SK-N-SH (cell line): ENCODE results near the gene SLC26A2. TPM values are rescaled to one million over a fixed set of nuclear protein-coding genes. Genes with fewer than 3 reads are reported as not detected.

ENCODE experiments used
- CTCF ChIA-PET: fragments of 300-600, 350-600 bp; formaldehyde crosslinking; extraction: SDS; loops from one replicate; lab custom pipeline; 2021; lab: Yijun Ruan, JAX
- POLR2A ChIA-PET: fragments of 350-600 bp; sonication (Branson Sonifier 250); formaldehyde crosslinking; extraction: SDS; loops from one replicate; lab custom pipeline; 2020; ENCODE audit warnings: antibody characterized with exemption, inconsistent platforms; lab: Yijun Ruan, JAX
- DNase-seq: peaks from one replicate; pipeline ENCODE4 v3.0.0; 2012
- H2AFZ ChIP-seq: fragments of 200-600 bp; sonication (generic); 2 replicates; pipeline ENCODE4 v1.8.1; 2016; ENCODE audit warnings: antibody characterized with exemption, mild to moderate bottlenecking, low read depth
- H3F3A ChIP-seq: fragments of 200-600 bp; sonication (generic); replicated peaks from 2 replicates; pipeline ENCODE3; 2016; ENCODE audit warnings: antibody characterized with exemption, mild to moderate bottlenecking; ENCODE audit not compliant: insufficient read depth
- H3K27ac ChIP-seq, 2 experiments: fragments of 200-500 bp in 1 of 2; fragments of 200-600 bp in 1 of 2; sonication (Bioruptor generic) in 1 of 2; sonication (generic), shearing (Covaris generic) in 1 of 2; 2 replicates each; pipeline versions ENCODE4 v1.5.1 to v1.6.1; 2014 to 2016; ENCODE audit warnings: low read depth in 2 of 2, inconsistent platforms in 1 of 2, low read length in 1 of 2, mild to moderate bottlenecking in 1 of 2, mixed read lengths in 1 of 2
- H3K27me3 ChIP-seq: fragments of 200-600 bp; sonication (generic), shearing (Covaris generic); 2 replicates; pipeline ENCODE4 v1.6.1; 2016; ENCODE audit warnings: mixed run types; ENCODE audit not compliant: insufficient read depth
- H3K36me3 ChIP-seq, 2 experiments: fragments of 200-500 bp in 1 of 2; fragments of 200-600 bp in 1 of 2; sonication (Bioruptor generic) in 1 of 2; sonication (generic) in 1 of 2; replicated peaks in 1 of 2; 2 replicates each; pipeline versions ENCODE3 to v1.5.1; 2014 to 2016; ENCODE audit warnings: low read length in 1 of 2, mild to moderate bottlenecking in 1 of 2; ENCODE audit not compliant: insufficient read depth in 2 of 2, control insufficient read depth in 1 of 2
- H3K4me1 ChIP-seq, 2 experiments: fragments of 200-500 bp in 1 of 2; fragments of 200-600 bp in 1 of 2; sonication (Bioruptor generic) in 1 of 2; sonication (generic), shearing (Covaris generic) in 1 of 2; 2 replicates each; pipeline versions ENCODE4 v1.5.1 to v1.6.1; 2014 to 2016; ENCODE audit warnings: low read depth in 1 of 2, low read length in 1 of 2, mixed run types in 1 of 2; ENCODE audit not compliant: insufficient read depth in 2 of 2, control insufficient read depth in 1 of 2
- H3K4me2 ChIP-seq: fragments of 200-600 bp; sonication (generic), shearing (Covaris generic); 2 replicates; pipeline ENCODE4 v1.6.1; 2017; ENCODE audit warnings: mixed run types
- H3K4me3 ChIP-seq, 2 experiments: fragments of 200-500 bp in 1 of 2; fragments of 200-600 bp in 1 of 2; sonication (Bioruptor generic) in 1 of 2; sonication (generic), shearing (Covaris generic) in 1 of 2; 2 replicates each; pipeline versions ENCODE4 v1.5.1 to v1.8.1; 2014 to 2016; ENCODE audit warnings: low read depth in 2 of 2, inconsistent platforms in 1 of 2, low read length in 1 of 2, mild to moderate bottlenecking in 1 of 2, mixed read lengths in 1 of 2, moderate library complexity in 1 of 2
- H3K79me2 ChIP-seq: fragments of 200-600 bp; sonication (generic); 2 replicates; pipeline ENCODE4 v1.8.1; 2017; ENCODE audit warnings: mild to moderate bottlenecking; ENCODE audit not compliant: insufficient read depth
- H3K9ac ChIP-seq: fragments of 200-600 bp; sonication (generic); 2 replicates; pipeline ENCODE4 v1.6.1; 2017; ENCODE audit warnings: mixed run types
- H3K9me2 ChIP-seq: fragments of 200-600 bp; sonication (generic); 2 replicates; pipeline ENCODE4 v1.6.1; 2017; ENCODE audit warnings: mixed run types
- H3K9me3 ChIP-seq: fragments of 200-600 bp; sonication (generic); 2 replicates; pipeline ENCODE4 v1.6.1; 2017; ENCODE audit warnings: mixed run types, mild to moderate bottlenecking, moderate library complexity
- H4K20me1 ChIP-seq: fragments of 200-600 bp; sonication (generic); 2 replicates; pipeline ENCODE4 v1.6.1; 2017; ENCODE audit warnings: mild to moderate bottlenecking, mixed run types; ENCODE audit not compliant: insufficient read depth
- CHD2 ChIP-seq: fragments of 150-350 bp; IDR thresholded peaks from 2 replicates; pipeline ENCODE4 v1.6.1; 2018; ENCODE audit warnings: low read length; ENCODE audit not compliant: partially characterized antibody
- CTCF ChIP-seq: fragments of 200-600 bp; sonication (generic); IDR thresholded peaks from 2 replicates; pipeline ENCODE4 v1.6.1; 2017; ENCODE audit warnings: antibody characterized with exemption, mild to moderate bottlenecking, moderate library complexity
- ELF1 ChIP-seq: IDR thresholded peaks from 2 replicates; pipeline ENCODE4 v1.4.0; 2012
- EP300 ChIP-seq, 2 experiments: IDR thresholded peaks; 2 replicates each; pipeline versions ENCODE4 v1.4.0 to v1.6.1; 2012; ENCODE audit warnings: borderline replicate concordance in 1 of 2, low read depth in 1 of 2, low read length in 1 of 2
- EZH2phosphoT487 ChIP-seq: fragments of 200-600 bp; sonication (generic); IDR thresholded peaks from 2 replicates; pipeline ENCODE4 v1.6.1; 2017; ENCODE audit warnings: low read depth, mixed run types, mild to moderate bottlenecking, antibody characterized with exemption, moderate library complexity, borderline replicate concordance
- FOSL2 ChIP-seq: IDR thresholded peaks from 2 replicates; pipeline ENCODE4 v1.4.0; 2012; ENCODE audit warnings: low read depth, mild to moderate bottlenecking, moderate library complexity, borderline replicate concordance
- FOXJ3 ChIP-seq: sonication (generic); formaldehyde crosslinking; IDR thresholded peaks from 2 replicates; pipeline ENCODE4 v1.5.1; 2020; ENCODE audit warnings: mild to moderate bottlenecking, missing genetic modification reagents
- JUND ChIP-seq: IDR thresholded peaks from 2 replicates; pipeline ENCODE4 v1.4.0; 2012
- NFIC ChIP-seq: IDR thresholded peaks from 2 replicates; pipeline ENCODE4 v1.4.0; 2012; ENCODE audit warnings: borderline replicate concordance
- PBX3 ChIP-seq: IDR thresholded peaks from 2 replicates; pipeline ENCODE4; 2012
- RCOR1 ChIP-seq: fragments of 150-350 bp; IDR thresholded peaks from 2 replicates; pipeline ENCODE4 v1.6.1; 2017; ENCODE audit warnings: antibody characterized with exemption, low read length
- REST ChIP-seq: IDR thresholded peaks from 2 replicates; pipeline ENCODE4 v1.6.1; 2012; ENCODE audit warnings: mild to moderate bottlenecking, low read depth, low read length, moderate library complexity
- RXRA ChIP-seq: IDR thresholded peaks from 2 replicates; pipeline ENCODE4 v1.4.0; 2012; ENCODE audit warnings: low read depth, mild to moderate bottlenecking, borderline replicate concordance
- SIN3A ChIP-seq: IDR thresholded peaks from 2 replicates; pipeline ENCODE4 v1.6.1; 2012; ENCODE audit warnings: low read depth, mild to moderate bottlenecking, low read length, moderate library complexity, borderline replicate concordance
- TAF1 ChIP-seq: IDR thresholded peaks from 2 replicates; pipeline ENCODE4 v1.6.1; 2012; ENCODE audit warnings: low read depth, mild to moderate bottlenecking, low read length, moderate library complexity, borderline replicate concordance
- TCF12 ChIP-seq: IDR thresholded peaks from 2 replicates; pipeline ENCODE4 v1.4.0; 2012
- USF1 ChIP-seq: IDR thresholded peaks from 2 replicates; pipeline ENCODE4 v1.4.0; 2012; ENCODE audit warnings: low read depth, borderline replicate concordance
- YY1 ChIP-seq: IDR thresholded peaks from 2 replicates; pipeline ENCODE4 v1.4.0; 2012; ENCODE audit warnings: low read depth, mild to moderate bottlenecking
- WGBS: methylation state at CpG from one replicate; pipeline ENCODE4 v1.1.6; 2017; ENCODE audit warnings: low lambda C conversion rate; 5-methylcytosine and 5-hydroxymethylcytosine counted together
- polyA plus RNA-seq, 3 experiments: library from polyadenylated mRNA; depleted of rRNA; stranded (reverse); fragments of >200 nt; gene quantifications; 2 replicates each; pipeline ENCODE4 v1.2.3, GENCODE V29; 2012

The SLC26A2 gene
- polyA plus RNA-seq, 1 of the 3 experiments (the other 2 are of a cell fraction), result 1.3 TPM

GRCh38 chr5:149981206-149981605, 20.6 kb downstream of the SLC26A2 start:
- Histone ChIP-seq H3K4me1 (no peaks in the 10 kb centered on the region), H2AFZ (no peak overlapping the region), H3K36me3 (peaks cover 6 to 26% of the 10 kb centered on the region in 2 experiments), H3F3A (no peaks in the 10 kb centered on the region), H3K27me3 (no peaks in the 10 kb centered on the region), H3K9me3 (no peaks in the 10 kb centered on the region), H3K79me2 (no peaks in the 10 kb centered on the region), H4K20me1 (no peaks in the 10 kb centered on the region), H3K9ac (no peak overlapping the region)
- ChIA-PET CTCF (interaction anchor here (0.5 to 6.8 kb wide), 10 partner anchors 9 to 153 kb away, joined by 3 to 38 read pairs (median 6); no protein-coding TSS in a partner anchor), POLR2A (no interaction called here)
- DNase-seq, result no peak
- TF ChIP-seq RCOR1 (no peak), TCF12 (no peak), PBX3 (no peak), NFIC (no peak), USF1 (no peak), EZH2phosphoT487 (no peak), ELF1 (no peak), SIN3A (no peak), YY1 (no peak), CTCF (no peak), JUND (no peak)
- TF ChIP-seq, all 33 proteins: peak for 0
- Histone ChIP-seq H3K9me2 (no peaks in the 10 kb centered on the region), H3K4me3 (no peak overlapping the region), H3K27ac (no peak overlapping the region), H3K4me2 (no peak overlapping the region)
- 95% methylated on average over 3 of the region's 3 CpGs for whole genome bisulfite sequencing

- no peak for DNase-seq
- H3K79me2 ChIP-seq, result no peaks in the 10 kb centered on the region
- no peak overlapping the region for H3K27ac ChIP-seq
- no peak overlapping the region for H3K4me3 ChIP-seq
- H3K9me2 ChIP-seq, result no peaks in the 10 kb centered on the region
- H3F3A ChIP-seq, result no peaks in the 10 kb centered on the region
- no peaks in the 10 kb centered on the region for H3K9me3 ChIP-seq
- no peak overlapping the region for H2AFZ ChIP-seq
- H3K36me3 ChIP-seq, result peaks cover 6 to 25% of the 10 kb centered on the region in 2 experiments
- H3K27me3 ChIP-seq, result no peaks in the 10 kb centered on the region
- H3K4me2 ChIP-seq, result no peak overlapping the region
- no peak overlapping the region for H3K9ac ChIP-seq
- ChIA-PET POLR2A (no interaction called here), CTCF (interaction anchor here (0.9 to 6.8 kb wide), 9 partner anchors 8 to 154 kb away, joined by 3 to 38 read pairs (median 5); partner anchors contain the start of gene SLC26A2)
- TF ChIP-seq FOSL2 (no peak), CHD2 (no peak), EP300 (IDR thresholded peaks at IDR 0.05; ENCODE audit: borderline replicate concordance in 1 of 2, low read depth in 1 of 2, low read length in 1 of 2) (no peak), PBX3 (no peak), FOXJ3 (no peak), EZH2phosphoT487 (no peak), REST (no peak), TAF1 (no peak), RXRA (no peak)
- TF ChIP-seq, all 33 proteins: peak for 0
- Histone ChIP-seq H4K20me1 (no peaks in the 10 kb centered on the region), H3K4me1 (no peaks in the 10 kb centered on the region)
These were observed 21.9 kb downstream of the SLC26A2 start for GRCh38 chr5:149982505-149982904.
